CD14-positive monocyte (primary cell): ENCODE data around the gene PPP1R9B. TPM values are rescaled to one million over a fixed set of nuclear protein-coding genes. Genes with fewer than 3 reads are reported as not detected.
A peak's percentile ranks its signal among the peaks of the same experiment; 100 is the strongest.

ENCODE experiments used
- DNase-seq, 3 donors: peaks; one replicate each; pipeline ENCODE4 v3.0.0-alpha.2; 2011 to 2022
- H2AFZ ChIP-seq: 2 replicates; pipeline ENCODE4 v1.6.0; 2012; ENCODE audit warnings: mild to moderate bottlenecking, low read depth, low read length, inconsistent platforms; ENCODE audit not compliant: insufficient read depth, poor library complexity, severe bottlenecking
- H3K27ac ChIP-seq, 2 donors: 1 replicate in 1 of 2; 2 replicates in 1 of 2; pipeline ENCODE4 v1.5.1; 2012 to 2013; ENCODE audit warnings: low read length in 2 of 2, control low read depth in 1 of 2, inconsistent platforms in 1 of 2, low read depth in 1 of 2, mild to moderate bottlenecking in 1 of 2
- H3K27me3 ChIP-seq, 2 donors: one replicate each; pipeline versions ENCODE4 v1.6.0 to v1.6.1; 2011 to 2013; ENCODE audit warnings: low read length in 2 of 2; ENCODE audit not compliant: control insufficient read depth in 2 of 2, insufficient read depth in 2 of 2
- H3K36me3 ChIP-seq, 2 donors: replicated peaks in 1 of 2; 1 replicate in 1 of 2; 2 replicates in 1 of 2; pipeline versions ENCODE4 v1.5.1 to v1.6.1; 2012 to 2013; ENCODE audit warnings: low read length in 2 of 2, control low read depth in 1 of 2, inconsistent platforms in 1 of 2, mild to moderate bottlenecking in 1 of 2; ENCODE audit not compliant: insufficient read depth in 2 of 2, control insufficient read depth in 1 of 2
- H3K4me1 ChIP-seq, 2 donors: 1 replicate in 1 of 2; 2 replicates in 1 of 2; pipeline versions ENCODE4 v1.5.1 to v1.6.1; 2012 to 2013; ENCODE audit warnings: low read length in 2 of 2, control low read depth in 1 of 2, inconsistent platforms in 1 of 2, mild to moderate bottlenecking in 1 of 2, moderate library complexity in 1 of 2; ENCODE audit not compliant: insufficient read depth in 2 of 2, control insufficient read depth in 1 of 2
- H3K4me2 ChIP-seq: replicated peaks from 2 replicates; pipeline ENCODE3; 2012; ENCODE audit warnings: low read length, moderate library complexity, mild to moderate bottlenecking; ENCODE audit not compliant: poor library complexity, severe bottlenecking; ENCODE audit errors: extremely low read depth
- H3K4me3 ChIP-seq, 3 experiments: fragments of 200-600 bp in 1 of 3; sonication (generic) in 1 of 3; replicated peaks in 1 of 3; 1 replicate in 2 of 3; 2 replicates in 1 of 3; pipeline ENCODE4 v1.5.1; 2011 to 2013; ENCODE audit warnings: low read length in 3 of 3, mild to moderate bottlenecking in 3 of 3, control low read depth in 2 of 3, low read depth in 2 of 3, inconsistent platforms in 1 of 3, moderate library complexity in 1 of 3
- H3K79me2 ChIP-seq: 2 replicates; pipeline ENCODE4 v1.6.0; 2012; ENCODE audit warnings: mild to moderate bottlenecking, control low read depth, inconsistent platforms, low read length, moderate library complexity; ENCODE audit not compliant: insufficient read depth
- H3K9ac ChIP-seq: 2 replicates; pipeline ENCODE4 v1.6.0; 2017; ENCODE audit warnings: low read length, mild to moderate bottlenecking; ENCODE audit not compliant: insufficient read depth, poor library complexity, severe bottlenecking
- H3K9me3 ChIP-seq, 2 donors: replicated peaks in 1 of 2; 1 replicate in 1 of 2; 2 replicates in 1 of 2; pipeline versions ENCODE4 v1.5.1 to v1.6.1; 2012 to 2013; ENCODE audit warnings: low read length in 2 of 2, control low read depth in 1 of 2; ENCODE audit not compliant: control insufficient read depth in 1 of 2, insufficient read depth in 1 of 2
- H4K20me1 ChIP-seq: 2 replicates; pipeline ENCODE4 v1.6.0; 2012; ENCODE audit warnings: mild to moderate bottlenecking, low read length, control low read depth, moderate library complexity; ENCODE audit not compliant: insufficient read depth
- H3K27ac Mint-ChIP-seq, 7 donors: one replicate each; pipeline ENCODE4 v1.8.0; 2020; ENCODE audit warnings: mild to moderate bottlenecking in 7 of 7, mixed read lengths in 7 of 7, moderate library complexity in 6 of 7, inconsistent platforms in 2 of 7
- H3K27me3 Mint-ChIP-seq, 3 donors: one replicate each; pipeline ENCODE4 v1.8.0; 2021 to 2022; ENCODE audit warnings: low read depth in 3 of 3, mild to moderate bottlenecking in 3 of 3, mixed read lengths in 3 of 3, moderate library complexity in 3 of 3, inconsistent platforms in 1 of 3
- H3K36me3 Mint-ChIP-seq, 2 donors: one replicate each; pipeline ENCODE4 v1.8.0; 2020; ENCODE audit warnings: mixed read lengths in 2 of 2, inconsistent platforms in 1 of 2, mild to moderate bottlenecking in 1 of 2
- H3K4me1 Mint-ChIP-seq: one replicate; pipeline ENCODE4 v1.8.0; 2020; ENCODE audit warnings: mild to moderate bottlenecking, mixed read lengths
- H3K4me3 Mint-ChIP-seq, 2 donors: one replicate each; pipeline ENCODE4 v1.8.0; 2020; ENCODE audit warnings: mild to moderate bottlenecking in 2 of 2, mixed read lengths in 2 of 2, moderate library complexity in 1 of 2
- H3K9me3 Mint-ChIP-seq, 7 donors: one replicate each; pipeline ENCODE4 v1.8.0; 2020 to 2022; ENCODE audit warnings: mixed read lengths in 7 of 7, mild to moderate bottlenecking in 6 of 7, moderate library complexity in 6 of 7, inconsistent platforms in 2 of 7
- CTCF ChIP-seq: fragments of 200-600 bp; IDR thresholded peaks from one replicate; pipeline ENCODE4 v1.8.0; 2022; ENCODE audit warnings: antibody characterized with exemption, mild to moderate bottlenecking
- WGBS: methylation state at CpG from one replicate; pipeline ENCODE4 v1.1.5; 2013; ENCODE audit warnings: missing lambda C conversion rate; ENCODE audit not compliant: insufficient coverage; 5-methylcytosine and 5-hydroxymethylcytosine counted together
- intact Hi-C, 2 donors: fragments of 100-400 bp; cut with micrococcal nuclease; formaldehyde crosslinking; loops; one replicate each; pipeline versions ENCODE4 v1.15.0 to v1.15.1; 2023
- polyA plus RNA-seq, 3 donors: library from polyadenylated mRNA; depleted of rRNA in 1 of 3; unstranded in 2 of 3; stranded (reverse) in 1 of 3; fragments of 300-500 nt in 2 of 3; fragments of >200 nt in 1 of 3; fragmentation: Illumina TruSeq in 2 of 3; gene quantifications; 1 replicate in 2 of 3; 2 replicates in 1 of 3; pipeline ENCODE4 v1.2.3, GENCODE V29; 2012 to 2021

PPP1R9B gene
- polyA plus RNA-seq, 3 donors, result 0.61 to 86.9 (median 1.3) TPM

- no peak for TF ChIP-seq CTCF
- Histone ChIP-seq H3K9ac (no peak overlapping the region), H3K4me2 (no peak overlapping the region), H3K9me3 (no peaks in the 10 kb centered on the region), H2AFZ (no peak overlapping the region), H3K27ac (no peak overlapping the region), H3K4me3 (no peak overlapping the region), H4K20me1 (no peaks in the 10 kb centered on the region), H3K36me3 (no peaks in the 10 kb centered on the region), H3K27me3 (peaks cover 0 to 3% of the 10 kb centered on the region in 2 donors), H3K4me1 (peaks cover 4 to 5% of the 10 kb centered on the region in 2 donors), H3K79me2 (no peaks in the 10 kb centered on the region)
- WGBS, result 95% methylated on average over 9 of the region's 9 CpGs
- no peak overlapping the region for H3K27ac Mint-ChIP-seq
- H3K27me3 Mint-ChIP-seq, result peaks cover 7 to 19% (median 9%) of the 10 kb centered on the region in 3 donors
- H3K4me1 Mint-ChIP-seq, result peaks cover 9% of the 10 kb centered on the region
- no peak for DNase-seq
- intact Hi-C loops, result no loop called here
- no peaks in the 10 kb centered on the region for H3K36me3 Mint-ChIP-seq
- H3K9me3 Mint-ChIP-seq, result peaks cover 0 to 1% (median 0%) of the 10 kb centered on the region in 7 donors
- H3K4me3 Mint-ChIP-seq, result no peak overlapping the region
These were observed 19.5 kb upstream of the PPP1R9B start for GRCh38 chr17:50169881-50170459.

GRCh38 chr17:50169121-50169764 is 18.8 kb upstream of the PPP1R9B start:
- peak; percentile 66 for TF ChIP-seq CTCF
- intact Hi-C loops, result no loop called here
- H3K4me1 ChIP-seq, result peaks cover 4 to 5% of the 10 kb centered on the region in 2 donors
- no peak overlapping the region for H3K4me2 ChIP-seq
- peak; percentile 53 to 66 (median 61) for DNase-seq
- H3K27ac ChIP-seq, result no peak overlapping the region
- H3K4me3 Mint-ChIP-seq, result peak overlapping the region in 1 of 2 donors; percentile 57
- peaks cover 0 to 3% of the 10 kb centered on the region in 2 donors for H3K27me3 ChIP-seq
- H2AFZ ChIP-seq, result no peak overlapping the region
- H3K9ac ChIP-seq, result no peak overlapping the region
- no peaks in the 10 kb centered on the region for H3K9me3 ChIP-seq
- no peak overlapping the region for H3K27ac Mint-ChIP-seq
- H3K9me3 Mint-ChIP-seq, result peaks cover 0 to 1% (median 0%) of the 10 kb centered on the region in 7 donors
- H3K4me3 ChIP-seq, result no peak overlapping the region
- H3K79me2 ChIP-seq, result no peaks in the 10 kb centered on the region
- no peaks in the 10 kb centered on the region for H3K36me3 Mint-ChIP-seq
- WGBS, result 21% methylated on average over 11 of the region's 14 CpGs
- no peaks in the 10 kb centered on the region for H3K36me3 ChIP-seq
- peaks cover 9% of the 10 kb centered on the region for H3K4me1 Mint-ChIP-seq
- no peaks in the 10 kb centered on the region for H4K20me1 ChIP-seq
- H3K27me3 Mint-ChIP-seq, result peaks cover 7 to 19% (median 9%) of the 10 kb centered on the region in 3 donors
